ENCODE results near the gene BPGM.
A peak's percentile ranks its signal among the peaks of the same experiment; 100 is the strongest.
"Not testable (repeated sequence)": the region's sequence is repeated elsewhere in the genome, so short reads cannot be mapped to it uniquely, and the experiment has no call there.

Gene BPGM

GRCh38 chr7:134632937-134633540 is 13.6 kb upstream of the BPGM start:
- DNase-seq = no peak

GRCh38 chr7:134636008-134636449 is 10.6 kb upstream of the BPGM start:
- DNase-seq = no peak

- DNase-seq = no peak
Observed at GRCh38 chr7:134637441-134637840, 9.2 kb upstream of the BPGM start.

GRCh38 chr7:134637934-134638719 is 8.5 kb upstream of the BPGM start:
- DNase-seq = no peak

- DNase-seq = no peak
Observed at GRCh38 chr7:134639061-134639460, 7.6 kb upstream of the BPGM start.

GRCh38 chr7:134639683-134640279 is 6.9 kb upstream of the BPGM start:
- DNase-seq = no peak

GRCh38 chr7:134640842-134641715 is 5.6 kb upstream of the BPGM start:
- no peak for DNase-seq

GRCh38 chr7:134641981-134642380 is 4.7 kb upstream of the BPGM start:
- DNase-seq = not testable (repeated sequence)

GRCh38 chr7:134643131-134643530 is 3.5 kb upstream of the BPGM start:
- peak; percentile 39 for DNase-seq

GRCh38 chr7:134645478-134645877 is 1.2 kb upstream of the BPGM start:
- DNase-seq = no peak

GRCh38 chr7:134645935-134646334 is 718 bp upstream of the BPGM start:
- no peak for DNase-seq

- DNase-seq = no peak
Observed at GRCh38 chr7:134648456-134648855, 1.8 kb downstream of the BPGM start.

- DNase-seq = no peak
Observed at GRCh38 chr7:134649226-134649775, 2.6 kb downstream of the BPGM start.

GRCh38 chr7:134651991-134652390 is 5.3 kb downstream of the BPGM start:
- no peak for DNase-seq

- no peak for DNase-seq
Observed at GRCh38 chr7:134654104-134654775, 7.6 kb downstream of the BPGM start.

GRCh38 chr7:134657526-134657925 is 10.9 kb downstream of the BPGM start:
- DNase-seq = no peak

GRCh38 chr7:134660242-134660785 is 13.7 kb downstream of the BPGM start:
- peak; percentile 1 for DNase-seq

GRCh38 chr7:134660961-134661376 is 14.3 kb downstream of the BPGM start:
- DNase-seq = peak; percentile 9

- DNase-seq = no peak
Observed at GRCh38 chr7:134662166-134662870, 15.7 kb downstream of the BPGM start.

- DNase-seq = no peak
Observed at GRCh38 chr7:134662871-134663205, 16.2 kb downstream of the BPGM start.

GRCh38 chr7:134665045-134665444 is 18.4 kb downstream of the BPGM start:
- DNase-seq = not testable (repeated sequence)

All from NCI-H226 (cell line).